HG02763 (cell line): ENCODE data around the gene CMYA5.

Experiments used
- ATAC-seq: cut with Tn5 transposase; IDR thresholded peaks from one replicate; pipeline ENCODE4 v1.9.1; 2021; ENCODE audit warnings: mild to moderate bottlenecking, moderate library complexity; ENCODE audit not compliant: unreplicated experiment

CMYA5 gene

DNA sequence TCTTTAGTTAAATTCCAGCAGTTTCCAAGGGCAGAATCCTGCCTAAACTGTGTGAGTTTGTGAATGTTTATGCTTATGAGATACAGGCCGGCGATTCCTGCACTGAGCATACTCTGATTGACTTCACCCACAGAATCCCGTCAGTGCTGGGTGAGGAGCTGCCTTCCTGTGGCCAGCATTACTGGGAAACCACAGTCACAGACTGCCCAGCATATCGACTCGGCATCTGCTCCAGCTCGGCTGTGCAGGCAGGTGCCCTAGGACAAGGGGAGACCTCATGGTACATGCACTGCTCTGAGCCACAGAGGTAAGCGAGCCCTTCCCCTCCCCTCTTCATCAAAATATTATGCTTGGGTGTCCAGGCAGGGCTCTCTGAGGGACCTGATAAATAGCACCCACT is 103.7 kb downstream of the CMYA5 start:
- ATAC-seq: no peak

DNA sequence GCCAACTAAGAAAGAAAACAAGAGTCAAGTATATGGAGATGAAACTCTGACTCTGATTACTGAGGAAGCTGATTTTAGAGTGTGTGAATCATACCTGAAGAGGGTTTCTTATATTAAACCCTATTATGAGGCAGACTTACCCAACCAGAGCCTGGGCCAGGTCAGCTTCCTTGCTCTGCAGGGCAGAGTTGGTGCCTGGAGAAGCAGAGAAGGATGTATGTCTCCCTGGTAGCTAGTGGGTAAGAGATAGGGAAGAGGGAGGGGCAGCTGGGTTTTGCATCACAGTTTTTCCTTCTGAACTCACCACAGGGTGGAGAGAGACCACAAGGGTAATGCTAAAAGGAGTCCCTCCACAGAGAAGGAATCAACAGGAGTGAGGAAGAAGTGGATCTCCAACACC is 104.1 kb downstream of the CMYA5 start:
- ATAC-seq: no peak

DNA sequence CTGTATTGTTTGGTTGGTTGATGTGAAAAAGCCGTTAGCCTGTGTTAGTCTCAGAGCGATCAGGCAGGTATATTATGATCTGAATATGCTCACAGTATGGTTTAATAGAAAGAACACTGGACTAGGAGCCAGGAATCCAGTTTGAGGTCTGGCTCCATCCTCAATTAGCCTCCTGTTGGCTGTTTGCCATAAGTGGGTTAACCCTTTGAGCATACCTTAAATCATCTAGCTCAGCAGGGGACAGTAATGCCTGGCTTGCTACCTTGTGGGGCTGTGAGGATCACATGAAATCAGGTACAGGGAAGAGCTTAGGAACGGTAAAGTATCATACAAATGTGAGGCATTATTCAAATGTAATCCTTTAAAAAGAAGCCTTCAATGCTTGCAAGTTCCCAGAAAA is 104.7 kb downstream of the CMYA5 start:
- ATAC-seq: no peak

DNA sequence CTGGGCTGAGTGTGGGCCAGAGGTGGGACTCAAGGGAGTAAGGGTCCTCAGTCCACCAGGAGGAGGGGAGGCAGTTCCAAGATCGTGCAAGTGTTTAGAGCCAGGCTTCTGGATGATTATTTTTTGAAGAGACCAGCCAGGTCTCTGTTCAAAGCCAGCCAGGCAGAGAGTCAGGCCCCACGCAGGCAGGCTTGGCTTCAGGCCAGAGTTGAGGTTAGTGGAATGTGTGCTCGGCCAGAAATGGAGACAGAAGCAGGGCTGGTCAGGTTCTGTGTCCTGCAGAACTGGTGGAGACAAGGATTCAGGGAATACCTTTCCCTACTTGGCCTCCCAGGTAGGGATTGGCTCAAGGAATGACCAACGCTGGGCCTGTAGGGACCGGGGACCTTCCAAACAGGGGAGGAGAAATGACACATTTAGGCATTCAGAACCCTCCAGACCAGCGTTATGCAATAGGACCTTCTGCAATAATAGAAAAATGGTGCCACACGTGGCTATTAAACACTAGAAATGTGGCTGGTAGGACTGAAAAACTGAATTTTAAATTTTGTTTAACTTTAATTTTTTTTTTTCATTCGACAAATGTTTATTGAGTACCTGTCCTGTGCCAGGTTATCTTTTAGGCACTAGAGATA is 106.2 kb downstream of the CMYA5 start:
- ATAC-seq: no peak

DNA sequence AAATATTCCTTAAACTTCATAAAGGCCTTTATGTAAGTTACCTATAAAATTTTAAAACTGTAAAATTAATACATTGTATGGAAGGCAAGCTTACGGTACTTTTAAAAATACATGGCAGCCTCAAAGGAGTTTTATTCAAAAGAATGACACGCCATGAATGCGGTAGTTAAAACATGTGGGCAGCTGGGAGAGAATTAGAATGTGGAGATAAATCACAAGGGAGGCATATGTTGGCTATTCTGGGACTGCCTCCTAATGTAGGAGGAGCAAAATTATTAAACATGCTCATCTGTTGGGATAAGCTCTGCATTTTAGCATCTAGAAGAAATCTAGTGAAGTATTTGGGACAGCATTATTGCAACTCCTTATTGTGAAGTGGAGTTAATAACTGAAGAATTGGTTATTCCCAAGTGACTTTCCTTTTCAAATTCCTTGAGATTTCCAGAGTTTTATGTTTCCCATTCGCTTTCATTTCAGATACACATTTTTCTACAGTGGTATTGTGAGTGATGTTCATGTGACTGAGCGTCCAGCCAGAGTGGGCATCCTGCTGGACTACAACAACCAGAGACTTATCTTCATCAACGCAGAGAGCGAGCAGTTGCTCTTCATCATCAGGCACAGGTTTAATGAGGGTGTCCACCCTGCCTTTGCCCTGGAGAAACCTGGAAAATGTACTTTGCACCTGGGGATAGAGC is 109.4 kb downstream of the CMYA5 start:
- ATAC-seq: no peak

DNA sequence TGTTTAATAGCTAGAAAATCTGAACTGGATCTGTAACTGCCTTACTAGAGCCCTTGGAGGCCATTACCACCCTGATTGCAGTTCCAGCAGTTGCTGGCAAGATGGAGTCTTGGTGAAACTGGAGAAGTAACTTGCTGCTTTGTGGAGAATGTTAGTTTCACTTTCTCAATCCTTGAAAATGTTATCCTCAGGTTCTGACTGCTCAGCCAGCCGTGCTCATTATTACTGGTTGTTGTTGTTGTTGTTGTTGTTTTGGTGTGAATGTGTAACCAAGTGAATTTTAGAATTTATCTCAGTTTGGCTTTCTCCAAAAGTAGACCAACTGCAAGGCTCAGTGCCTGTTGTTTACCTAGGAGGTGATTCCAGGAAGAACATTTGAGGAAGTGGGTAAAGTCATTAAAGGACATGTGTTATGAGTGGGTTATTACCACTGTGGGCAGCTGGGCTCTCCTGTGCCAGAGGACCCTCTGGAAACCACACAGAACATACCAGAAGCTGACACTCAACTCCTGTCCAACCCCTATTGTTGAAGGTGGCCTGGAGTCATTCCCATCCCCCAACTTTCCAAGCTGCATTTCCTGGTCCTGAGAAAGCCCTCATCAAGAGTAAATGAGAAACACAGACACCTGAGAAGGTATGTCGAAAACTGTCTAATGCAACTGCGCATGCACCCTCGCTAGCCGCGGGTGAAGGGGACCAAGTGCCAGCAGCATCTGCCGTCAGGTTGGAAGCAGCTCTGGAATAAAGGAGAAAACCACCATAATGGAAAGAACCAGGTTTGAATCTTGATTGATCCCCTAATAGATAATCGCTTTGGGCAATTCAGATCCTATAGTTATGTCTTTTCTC is 111.6 kb downstream of the CMYA5 start:
- no peak for ATAC-seq

DNA sequence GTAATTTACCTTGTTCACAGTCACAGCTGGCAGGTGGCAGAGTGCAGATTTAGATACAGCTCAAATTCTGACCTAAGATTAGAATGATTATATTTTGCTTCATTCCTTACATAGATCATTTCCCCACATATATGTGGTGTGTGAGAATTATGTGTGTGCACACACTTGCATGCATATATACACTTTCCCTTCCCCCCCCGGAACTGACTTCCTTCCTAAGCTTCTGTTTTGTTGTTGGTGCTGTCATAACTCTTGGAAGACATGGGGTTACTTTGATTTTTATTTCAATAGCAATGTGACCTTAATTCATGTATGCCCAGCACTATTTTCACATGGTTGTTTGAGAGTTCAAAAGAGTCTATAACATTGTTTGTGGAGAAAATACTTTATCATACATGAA is 112.8 kb downstream of the CMYA5 start:
- no peak for ATAC-seq

DNA sequence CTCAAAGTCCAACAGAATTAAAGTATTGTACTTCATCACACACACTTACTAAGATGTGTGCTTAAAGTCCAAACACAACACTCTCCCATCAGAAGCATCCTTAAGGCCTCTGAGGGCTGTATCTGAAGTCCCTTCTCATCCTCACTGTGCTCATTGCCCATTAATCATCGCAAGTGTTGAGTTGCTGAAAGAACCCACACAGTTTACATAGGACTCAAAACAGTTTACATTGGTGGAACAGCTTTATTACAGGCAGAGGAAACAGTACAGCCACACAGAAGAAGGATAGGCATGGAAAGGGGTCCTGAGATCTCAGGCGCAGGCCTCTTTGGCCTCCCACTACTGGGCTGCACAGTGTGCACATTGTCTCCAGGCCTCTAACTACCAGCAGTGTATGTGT is 113.4 kb downstream of the CMYA5 start:
- no peak for ATAC-seq

DNA sequence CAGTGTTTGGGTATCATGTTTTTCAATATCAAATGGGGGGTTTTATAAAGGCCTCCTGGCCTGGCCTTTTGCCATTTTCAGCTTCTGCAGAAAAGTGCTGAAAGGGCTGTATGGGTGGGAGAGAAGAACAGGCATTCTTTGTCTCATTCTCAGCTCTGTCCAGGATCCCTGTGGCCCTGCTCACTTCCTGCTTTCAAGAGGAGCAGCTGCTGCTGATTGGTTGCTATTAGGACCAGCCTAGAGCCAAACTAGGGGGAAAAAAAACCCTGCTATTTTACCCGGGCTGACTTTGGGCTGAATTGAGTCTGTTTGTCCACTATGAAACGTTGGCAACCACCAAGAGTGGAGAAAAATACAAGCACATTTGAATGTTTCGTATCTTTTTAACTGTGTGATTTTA is 117.1 kb downstream of the CMYA5 start:
- no peak for ATAC-seq

DNA sequence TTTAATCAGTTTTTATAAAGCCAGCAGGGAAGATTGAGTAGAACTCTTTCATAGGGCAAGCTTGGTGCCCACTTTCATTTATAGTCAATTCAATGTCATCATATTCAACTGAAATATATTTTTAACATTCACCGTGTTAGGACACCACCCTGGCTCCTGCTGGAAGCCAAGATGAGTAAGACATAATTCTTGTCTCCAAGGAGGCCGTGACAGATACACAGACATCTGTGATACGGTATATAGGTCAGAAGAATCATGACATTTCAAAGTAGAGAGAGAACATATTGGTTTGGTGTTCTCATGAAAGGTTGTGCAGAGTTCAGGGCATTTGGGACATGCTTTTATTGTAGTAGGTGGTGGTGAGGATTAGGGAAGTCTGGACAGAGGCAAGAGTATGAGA is 120.1 kb downstream of the CMYA5 start:
- no peak for ATAC-seq

DNA sequence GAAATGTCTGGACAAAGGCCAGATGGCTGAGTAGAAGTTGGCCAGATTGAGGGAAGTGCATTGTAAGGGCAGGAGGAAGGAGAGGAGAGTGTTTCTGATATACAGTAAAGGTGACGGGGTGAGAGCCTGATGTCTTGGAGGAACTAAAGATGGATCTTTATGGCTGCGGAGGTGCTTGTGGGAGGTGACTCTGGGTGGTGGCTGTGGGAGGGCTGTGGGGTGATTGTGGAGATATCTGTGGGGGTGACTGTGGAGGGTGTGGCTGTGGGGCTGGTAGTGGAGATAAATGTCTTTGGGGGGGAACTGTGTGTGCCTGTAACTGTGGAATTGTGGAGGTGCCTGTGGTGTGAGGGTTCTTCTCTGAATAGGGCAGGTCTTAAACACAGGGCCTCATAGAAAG is 121.4 kb downstream of the CMYA5 start:
- ATAC-seq: no peak

DNA sequence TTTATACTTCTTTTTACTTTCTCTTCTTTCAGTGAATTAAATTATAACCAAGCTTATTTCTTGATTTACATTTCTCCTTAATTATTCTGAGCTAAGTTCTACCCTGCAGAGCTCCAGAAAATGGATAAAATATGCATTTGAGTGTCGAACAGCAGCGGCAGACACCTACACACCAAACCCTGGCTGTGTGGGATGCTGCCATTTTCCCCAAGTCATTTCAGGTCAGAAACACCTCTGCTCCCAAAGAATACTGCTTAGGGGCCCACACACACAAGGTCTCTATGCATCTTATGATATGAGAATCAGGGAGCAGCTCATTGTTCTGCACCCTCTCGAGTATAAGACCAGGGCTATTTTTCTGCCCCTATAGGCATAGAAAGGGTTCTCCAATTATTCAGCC is 122.3 kb downstream of the CMYA5 start:
- ATAC-seq: no peak

DNA sequence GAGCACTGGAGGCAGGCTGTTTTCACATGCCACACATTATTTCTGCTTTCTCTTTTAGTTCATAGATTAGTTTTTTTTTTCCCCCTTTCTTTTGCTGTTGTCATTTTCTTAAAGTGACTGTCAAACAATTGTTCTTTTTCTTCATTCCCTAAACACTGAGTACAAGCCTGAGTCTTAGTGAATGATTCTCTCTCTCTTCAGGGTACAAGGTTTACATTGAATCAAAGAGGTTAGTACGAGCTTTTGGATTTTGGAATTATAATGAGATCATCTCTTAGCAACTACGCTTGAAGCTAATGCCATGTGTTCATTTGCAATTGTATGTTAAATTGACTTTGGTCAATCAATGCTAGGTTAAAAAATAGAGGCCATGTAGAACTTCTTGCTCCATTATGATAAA is 125.1 kb downstream of the CMYA5 start:
- ATAC-seq: no peak

DNA sequence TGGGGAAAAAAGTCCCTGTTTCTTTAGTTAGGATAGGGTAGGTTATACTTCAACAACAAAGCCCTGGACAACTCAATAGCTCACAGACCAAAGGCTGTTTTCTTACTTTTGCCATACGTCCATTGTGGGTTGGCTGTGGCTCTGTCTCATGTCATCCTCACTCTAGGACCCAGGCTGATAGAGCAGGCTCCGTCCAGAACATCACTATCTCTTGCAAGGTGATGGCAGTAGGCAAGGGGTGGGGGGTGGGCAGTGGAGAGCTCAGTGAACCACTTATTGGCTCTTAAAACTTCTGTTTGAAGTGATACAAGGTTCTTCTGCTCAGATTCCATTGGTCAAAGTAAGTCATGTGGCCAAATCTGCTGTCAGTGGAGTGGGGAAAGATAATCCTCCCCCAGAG is 126.4 kb downstream of the CMYA5 start:
- no peak for ATAC-seq

DNA sequence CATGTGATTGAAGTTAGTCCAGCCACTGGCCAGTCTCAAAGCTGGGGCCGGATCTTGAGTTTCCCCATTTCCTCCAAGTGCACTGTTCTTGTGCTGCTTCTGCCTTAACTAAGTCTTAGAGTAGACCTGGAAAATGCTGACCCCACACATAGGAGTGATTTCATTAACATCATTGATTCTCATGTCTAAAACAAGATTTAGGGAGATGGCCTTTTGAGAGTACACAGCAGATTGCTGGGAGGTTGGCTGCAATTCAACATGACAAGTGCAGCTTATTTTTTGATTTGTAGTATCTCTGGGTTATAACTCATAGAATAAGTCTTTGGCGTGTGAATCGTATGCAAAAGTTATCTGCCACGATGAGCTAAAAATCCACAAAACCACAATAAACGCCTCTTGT is 131.0 kb downstream of the CMYA5 start:
- no peak for ATAC-seq

DNA sequence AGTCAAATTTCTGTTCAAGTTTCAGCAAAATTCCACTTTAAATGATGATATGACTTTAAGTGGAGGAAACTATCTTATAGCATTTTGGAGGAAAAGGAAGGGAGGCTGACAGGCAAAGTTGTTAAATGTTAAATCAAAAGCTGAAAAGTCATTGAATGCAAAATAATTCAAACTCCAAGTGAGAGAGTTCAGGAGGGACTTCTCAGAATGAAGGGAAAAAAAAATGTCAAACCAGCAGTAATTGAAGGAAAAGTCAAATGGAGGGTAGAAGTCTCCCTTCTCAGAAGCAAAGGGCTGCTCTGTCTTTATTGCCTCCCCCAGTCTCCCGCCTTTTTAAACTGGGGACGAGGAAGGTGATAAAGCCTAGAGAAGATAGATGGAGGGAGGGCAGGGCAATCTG is 134.8 kb downstream of the CMYA5 start:
- ATAC-seq: no peak

DNA sequence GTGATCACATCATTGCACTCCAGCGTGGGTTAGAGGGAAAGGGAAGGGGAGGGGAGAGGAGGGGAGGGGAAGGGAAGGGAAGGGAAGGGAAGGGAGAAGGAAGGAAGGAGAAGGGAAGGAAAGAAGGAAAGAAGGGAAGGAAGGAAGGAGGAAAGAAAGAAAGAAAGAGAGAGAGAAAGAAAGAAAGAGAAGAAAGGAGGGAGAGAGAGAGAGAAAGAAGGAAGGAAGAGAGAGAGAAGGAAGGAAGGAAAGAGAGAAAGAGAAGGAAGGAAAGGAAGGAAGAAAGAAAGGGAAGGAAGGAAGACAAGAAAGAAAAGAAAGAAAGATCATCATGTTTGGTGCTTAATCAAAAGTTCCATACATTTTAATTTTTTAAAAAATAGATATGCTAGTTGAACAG is 136.2 kb downstream of the CMYA5 start:
- no peak for ATAC-seq

DNA sequence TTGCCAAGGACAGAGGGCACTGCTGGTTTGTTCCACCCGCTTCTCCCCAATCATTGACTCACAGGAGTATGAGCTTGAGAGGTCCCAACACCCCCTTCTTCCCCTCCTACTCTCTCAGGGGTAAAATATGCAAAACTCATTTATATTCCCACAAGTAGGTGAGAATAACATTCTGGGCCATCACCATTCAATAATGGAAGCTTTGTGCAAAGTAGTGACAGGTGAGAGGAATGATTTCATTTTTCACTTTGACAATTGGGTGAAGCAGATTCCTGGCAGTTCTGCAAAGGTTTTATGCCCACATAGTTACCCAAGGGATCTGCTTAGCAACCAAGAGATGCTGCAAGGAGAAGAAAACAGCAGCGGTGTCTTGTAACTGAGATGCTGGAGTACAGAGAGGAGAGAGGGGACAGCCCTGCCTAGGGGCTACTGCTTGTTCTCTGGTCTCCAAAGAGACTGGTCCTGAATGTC is 137.6 kb downstream of the CMYA5 start:
- no peak for ATAC-seq

DNA sequence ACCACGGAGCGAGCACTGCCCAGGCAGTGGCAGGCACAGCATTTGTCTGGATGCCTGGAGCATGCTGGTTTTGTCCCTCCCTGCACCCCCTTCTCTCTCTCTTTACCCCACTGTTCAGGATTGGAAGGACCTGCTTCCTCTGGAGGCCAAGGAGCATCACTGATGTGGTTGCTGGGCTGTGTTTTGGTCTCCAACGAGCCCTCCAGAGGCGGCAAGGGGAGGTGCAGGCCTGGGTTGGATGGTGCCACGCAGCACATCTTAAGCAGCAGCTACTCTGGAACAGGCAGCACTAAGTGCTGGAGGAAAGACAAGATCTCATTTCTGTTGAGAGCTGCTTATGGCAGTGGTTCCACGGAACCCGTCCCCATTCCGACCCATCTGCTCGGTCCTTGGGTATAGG is 139.6 kb downstream of the CMYA5 start:
- no peak for ATAC-seq

DNA sequence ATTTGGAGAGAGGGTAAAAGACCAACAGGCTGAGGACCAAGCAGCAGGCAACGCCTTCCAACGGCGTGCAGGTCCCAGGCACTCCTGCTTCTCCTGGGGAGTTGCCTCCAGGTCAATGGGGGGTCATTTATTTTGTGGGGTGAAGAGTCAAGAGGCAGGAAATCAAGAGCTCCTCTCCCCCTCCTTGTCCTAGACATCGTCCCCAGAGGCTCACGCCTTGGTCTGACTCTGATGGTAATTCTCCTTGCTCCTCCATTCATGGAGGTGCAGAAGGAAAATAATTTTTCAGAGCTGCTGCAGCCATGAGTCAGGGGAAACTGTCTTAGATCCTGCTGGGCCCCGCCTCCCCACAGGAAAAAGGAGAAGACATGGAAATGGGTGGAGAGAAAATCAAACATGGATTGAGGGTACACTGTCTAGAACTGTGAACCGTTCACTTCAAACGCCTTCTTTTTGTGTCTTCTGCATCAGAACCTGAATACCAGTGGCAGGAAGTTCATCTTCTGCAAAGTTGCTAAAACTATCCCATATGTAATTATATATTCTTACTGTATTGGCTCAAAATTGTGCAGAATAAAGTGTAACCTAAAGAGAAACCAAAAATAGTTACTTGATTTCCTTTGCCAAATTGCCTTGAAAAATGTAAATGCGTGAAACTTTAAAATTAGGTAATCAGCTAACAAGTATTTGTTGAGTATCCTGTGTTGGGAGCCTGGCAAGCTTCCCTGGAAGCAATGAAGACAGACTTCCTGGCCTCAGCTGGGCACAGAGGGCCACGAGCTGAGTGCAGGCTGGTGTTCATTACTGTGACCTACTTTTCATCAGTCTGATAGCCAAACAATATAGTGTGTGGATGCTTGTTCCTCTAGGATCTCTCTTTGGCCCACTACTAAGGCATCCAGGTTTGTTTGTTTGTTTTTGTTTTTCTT is 142.0 kb downstream of the CMYA5 start:
- ATAC-seq: no peak

DNA sequence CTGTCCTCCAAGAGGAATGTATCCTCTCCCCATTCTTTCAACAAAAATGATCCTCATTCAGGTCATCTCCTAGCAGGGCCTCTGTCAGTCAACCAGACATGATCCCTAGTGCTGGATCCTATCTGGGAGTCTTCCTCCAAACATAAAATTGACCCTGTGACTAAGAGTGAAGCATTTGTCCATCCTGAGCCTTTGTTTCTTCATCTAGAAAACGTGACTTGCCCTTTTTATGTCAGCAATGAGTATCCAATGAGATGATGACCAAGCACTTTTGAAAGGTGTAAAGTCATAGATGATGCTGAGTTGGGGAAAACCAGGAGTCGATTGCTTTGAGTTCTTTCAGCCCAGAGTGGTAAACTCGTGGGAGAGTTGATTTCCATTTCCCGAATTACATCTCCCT is 143.3 kb downstream of the CMYA5 start:
- no peak for ATAC-seq
